HL-60 (cell line): ENCODE results near the gene YLPM1.

Source experiments
- DNase-seq, 2 experiments: peaks; one replicate each; pipeline ENCODE4 v3.0.0-alpha.2; 2010 to 2020; ENCODE audit warnings: low read depth in 1 of 2, low spot score in 1 of 2
- H3K27ac ChIP-seq: fragments of 250-450 bp; sonication (Bioruptor Pico); replicated peaks from 2 replicates; pipeline ENCODE4 v1.5.1; 2020; ENCODE audit warnings: mild to moderate bottlenecking, moderate library complexity
- H3K27me3 ChIP-seq: fragments of 250-450 bp; sonication (Bioruptor Pico); 2 replicates; pipeline ENCODE4 v1.5.1; 2021; ENCODE audit warnings: mild to moderate bottlenecking, moderate library complexity; ENCODE audit not compliant: insufficient read depth, poor library complexity, severe bottlenecking
- H3K4me3 ChIP-seq: replicated peaks from 2 replicates; pipeline ENCODE4 v1.5.1; 2011; ENCODE audit warnings: mild to moderate bottlenecking, control low read depth, low read length; ENCODE audit not compliant: insufficient read depth
- CTCF ChIP-seq: IDR thresholded peaks from one replicate; pipeline ENCODE4 v1.5.1; 2011; ENCODE audit warnings: low read length, control low read depth, inconsistent platforms; ENCODE audit not compliant: insufficient read depth
- GABPA ChIP-seq: IDR thresholded peaks from 2 replicates; pipeline ENCODE4 v1.6.1; 2012; ENCODE audit warnings: low read depth
- POLR2AphosphoS5 ChIP-seq: IDR thresholded peaks from 2 replicates; pipeline ENCODE4 v1.6.1; 2012; ENCODE audit warnings: low read depth
- REST ChIP-seq: IDR thresholded peaks from 2 replicates; pipeline ENCODE4 v1.6.1; 2012; ENCODE audit warnings: low read depth; ENCODE audit not compliant: insufficient replicate concordance
- SPI1 ChIP-seq: IDR thresholded peaks from 2 replicates; pipeline ENCODE4 v1.6.1; 2012; ENCODE audit warnings: low read depth, mild to moderate bottlenecking, borderline replicate concordance

The YLPM1 gene

GRCh38 chr14:74826574-74826973 lies 63.5 kb downstream of the YLPM1 start:
- Histone ChIP-seq H3K27ac (no peak overlapping the region), H3K27me3 (no peaks in the 10 kb centered on the region), H3K4me3 (no peak overlapping the region)
- no peak for DNase-seq
- TF ChIP-seq CTCF: no peak
- no peak for TF ChIP-seq GABPA
- no peak for TF ChIP-seq SPI1
- no peak for TF ChIP-seq POLR2AphosphoS5
- TF ChIP-seq REST: no peak

- no peak overlapping the region for H3K4me3 ChIP-seq
- H3K27ac ChIP-seq: no peak overlapping the region
- no peak for DNase-seq
- H3K27me3 ChIP-seq: no peaks in the 10 kb centered on the region
- no peak for TF ChIP-seq CTCF
- TF ChIP-seq POLR2AphosphoS5: no peak
- no peak for TF ChIP-seq REST
- TF ChIP-seq SPI1: no peak
- no peak for TF ChIP-seq GABPA
These were observed 66.1 kb downstream of the YLPM1 start for GRCh38 chr14:74829251-74829650.

GRCh38 chr14:74832849-74833248 lies 69.7 kb downstream of the YLPM1 start:
- Histone ChIP-seq H3K27me3 (no peaks in the 10 kb centered on the region), H3K27ac (no peak overlapping the region), H3K4me3 (no peak overlapping the region)
- TF ChIP-seq GABPA: no peak
- TF ChIP-seq SPI1: no peak
- no peak for TF ChIP-seq CTCF
- no peak for TF ChIP-seq REST
- TF ChIP-seq POLR2AphosphoS5: no peak
- DNase-seq: no peak
